ENCODE measurements around the gene PRRX2.
"Not testable (repeated sequence)": the region's sequence is repeated elsewhere in the genome, so short reads cannot be mapped to it uniquely, and the experiment has no call there.

The PRRX2 gene

GRCh38 chr9:129735546-129735945, 70.1 kb downstream of the PRRX2 start:
- no peak for DNase-seq (ENCODE audit: low spot score)

- DNase-seq (ENCODE audit: low spot score): no peak
These were observed 70.9 kb downstream of the PRRX2 start for GRCh38 chr9:129736334-129736733.

GRCh38 chr9:129737479-129738274, 72.2 kb downstream of the PRRX2 start:
- DNase-seq (ENCODE audit: low spot score): peak; percentile 88

- no peak for DNase-seq (ENCODE audit: low spot score)
These were observed 74.0 kb downstream of the PRRX2 start for GRCh38 chr9:129739432-129739831.

GRCh38 chr9:129740174-129740573, 74.7 kb downstream of the PRRX2 start:
- no peak for DNase-seq (ENCODE audit: low spot score)

- DNase-seq (ENCODE audit: low spot score): no peak
These were observed 75.4 kb downstream of the PRRX2 start for GRCh38 chr9:129740666-129741464.

GRCh38 chr9:129745200-129745599, 79.8 kb downstream of the PRRX2 start:
- DNase-seq (ENCODE audit: low spot score): no peak

GRCh38 chr9:129746092-129746777, 80.8 kb downstream of the PRRX2 start:
- no peak for DNase-seq (ENCODE audit: low spot score)

GRCh38 chr9:129748249-129748648, 82.8 kb downstream of the PRRX2 start:
- DNase-seq (ENCODE audit: low spot score): no peak

GRCh38 chr9:129749052-129749451, 83.6 kb downstream of the PRRX2 start:
- not testable (repeated sequence) for DNase-seq (ENCODE audit: low spot score)

- DNase-seq (ENCODE audit: low spot score): no peak
These were observed 84.1 kb downstream of the PRRX2 start for GRCh38 chr9:129749575-129749974.

- DNase-seq (ENCODE audit: low spot score): peak; percentile 81
These were observed 84.7 kb downstream of the PRRX2 start for GRCh38 chr9:129750013-129750638.

GRCh38 chr9:129751841-129752801, 86.7 kb downstream of the PRRX2 start:
- no peak for DNase-seq (ENCODE audit: low spot score)

GRCh38 chr9:129752900-129753729, 87.7 kb downstream of the PRRX2 start, which contains the start of gene PTGES:
PTGES (minus strand) TSS chr9:129753042; CDS start chr9:129753012, 30 bp downstream.
- DNase-seq (ENCODE audit: low spot score): peak; percentile 93

- no peak for DNase-seq (ENCODE audit: low spot score)
These were observed 89.7 kb downstream of the PRRX2 start for GRCh38 chr9:129755151-129755550.

- no peak for DNase-seq (ENCODE audit: low spot score)
These were observed 90.7 kb downstream of the PRRX2 start for GRCh38 chr9:129756191-129756590.

GRCh38 chr9:129757045-129757444, 91.6 kb downstream of the PRRX2 start:
- DNase-seq (ENCODE audit: low spot score): peak; percentile 51

- no peak for DNase-seq (ENCODE audit: low spot score)
These were observed 93.9 kb downstream of the PRRX2 start for GRCh38 chr9:129759319-129759718.

GRCh38 chr9:129759804-129760502, 94.5 kb downstream of the PRRX2 start:
- DNase-seq (ENCODE audit: low spot score): no peak
